CD1c-positive myeloid dendritic cell (primary cell): ENCODE measurements around the gene RNU7-1.

Experiments
- DNase-seq: peaks from one replicate; pipeline ENCODE4 v3.0.0-alpha.2; 2016; ENCODE audit errors: extremely low spot score

The RNU7-1 gene

GRCh38 chr12:6953442-6954315 lies 10.1 kb downstream of the RNU7-1 start:
- DNase-seq = peak; percentile 92

- DNase-seq = no peak
Measured at GRCh38 chr12:6954316-6955107, 10.9 kb downstream of the RNU7-1 start.

- DNase-seq = no peak
Measured at GRCh38 chr12:6955108-6956020, 11.7 kb downstream of the RNU7-1 start.

- DNase-seq = peak; percentile 34
Measured at GRCh38 chr12:6956021-6956727, 12.6 kb downstream of the RNU7-1 start.

GRCh38 chr12:6957151-6957701 lies 13.6 kb downstream of the RNU7-1 start:
- no peak for DNase-seq

GRCh38 chr12:6957741-6958608 lies 14.4 kb downstream of the RNU7-1 start:
- DNase-seq = no peak

GRCh38 chr12:6958609-6959057 lies 15.0 kb downstream of the RNU7-1 start:
- peak; percentile 86 for DNase-seq

GRCh38 chr12:6959058-6959804 lies 15.6 kb downstream of the RNU7-1 start:
- DNase-seq = peak; percentile 90

- no peak for DNase-seq
Measured at GRCh38 chr12:6959805-6960592, 16.4 kb downstream of the RNU7-1 start.

GRCh38 chr12:6960593-6961277 lies 17.1 kb downstream of the RNU7-1 start:
- peak; percentile 65 for DNase-seq

GRCh38 chr12:6961278-6961694 lies 17.7 kb downstream of the RNU7-1 start:
- peak; percentile 98 for DNase-seq

- DNase-seq = peak; percentile 70
Measured at GRCh38 chr12:6961695-6962284, 18.2 kb downstream of the RNU7-1 start.

- no peak for DNase-seq
Measured at GRCh38 chr12:6962285-6963015, 18.8 kb downstream of the RNU7-1 start.

GRCh38 chr12:6963016-6963731 lies 19.6 kb downstream of the RNU7-1 start:
- no peak for DNase-seq

GRCh38 chr12:6963791-6964413 lies 20.3 kb downstream of the RNU7-1 start:
- no peak for DNase-seq
